NOMO-1 (cell line): Measurements from ENCODE around the gene WDTC1.
A peak's percentile ranks its signal among the peaks of the same experiment; 100 is the strongest.

Experiments used
- DNase-seq, 2 experiments: peaks; one replicate each; lab custom pipeline; 2025; ENCODE audit not compliant: unreplicated experiment in 2 of 2; lab: John Stamatoyannopoulos, UW

The WDTC1 gene

GRCh38 chr1:27300341-27301051 lies 66.1 kb downstream of the WDTC1 start:
- peak; percentile 57 to 79 for DNase-seq

- DNase-seq = no peak
Observed at GRCh38 chr1:27301052-27301422, 66.6 kb downstream of the WDTC1 start.

GRCh38 chr1:27301582-27302199 lies 67.3 kb downstream of the WDTC1 start:
- DNase-seq = no peak

- DNase-seq = no peak
Observed at GRCh38 chr1:27302612-27303011, 68.2 kb downstream of the WDTC1 start.

- DNase-seq = no peak
Observed at GRCh38 chr1:27303509-27303908, 69.1 kb downstream of the WDTC1 start.

- DNase-seq = no peak
Observed at GRCh38 chr1:27306071-27306470, 71.6 kb downstream of the WDTC1 start.

GRCh38 chr1:27306892-27307761 lies 72.7 kb downstream of the WDTC1 start:
- no peak for DNase-seq

GRCh38 chr1:27307874-27308598 lies 73.6 kb downstream of the WDTC1 start:
- no peak for DNase-seq

- no peak for DNase-seq
Observed at GRCh38 chr1:27314169-27314568, 79.7 kb downstream of the WDTC1 start.

- DNase-seq = no peak
Observed at GRCh38 chr1:27314737-27315136, 80.3 kb downstream of the WDTC1 start.

- DNase-seq = no peak
Observed at GRCh38 chr1:27316860-27317259, 82.4 kb downstream of the WDTC1 start.

GRCh38 chr1:27318136-27318535 lies 83.7 kb downstream of the WDTC1 start:
- DNase-seq = no peak

GRCh38 chr1:27318596-27318995 lies 84.2 kb downstream of the WDTC1 start:
- no peak for DNase-seq

GRCh38 chr1:27321813-27322568 lies 87.6 kb downstream of the WDTC1 start, which contains the start of gene TMEM222:
TSS of gene TMEM222 (plus strand) at chr1:27322163. CDS start at chr1:27322198, 35 bp downstream.
- DNase-seq = peak; percentile 96 to 99

- peak in 1 of 2 experiments; percentile 8 for DNase-seq
Observed at GRCh38 chr1:27322569-27323240, 88.3 kb downstream of the WDTC1 start.

GRCh38 chr1:27325286-27325685 lies 90.9 kb downstream of the WDTC1 start:
- no peak for DNase-seq

GRCh38 chr1:27327964-27328363 lies 93.5 kb downstream of the WDTC1 start:
- no peak for DNase-seq

- DNase-seq = no peak
Observed at GRCh38 chr1:27330786-27331185, 96.4 kb downstream of the WDTC1 start.

GRCh38 chr1:27331426-27331825 lies 97.0 kb downstream of the WDTC1 start:
- no peak for DNase-seq

GRCh38 chr1:27331922-27332321 lies 97.5 kb downstream of the WDTC1 start:
- DNase-seq = no peak
